HepG2 (cell line): ENCODE results near the gene PKNOX2. TPM values are rescaled to one million over a fixed set of nuclear protein-coding genes. Genes with fewer than 3 reads are reported as not detected.
A peak's percentile ranks its signal among the peaks of the same experiment; 100 is the strongest.

ENCODE experiments used
- ATAC-seq: fragments of 200-7000 bp; cut with Tn5 transposase; 3 replicates; pipeline ENCODE4 v1.9.1; 2020; ENCODE audit warnings: mild to moderate bottlenecking, moderate library complexity
- BruUV-seq: library from RNA; stranded (reverse); fragments of 400-500 nt; replicated peaks from 2 replicates; lab custom pipeline; 2021; lab: Mats Ljungman, UMichigan
- CTCF ChIA-PET: fragments of 300-600 bp; formaldehyde crosslinking; extraction: SDS; loops from one replicate; lab custom pipeline; 2021; ENCODE audit warnings: low total read pairs, inconsistent platforms, low intra/inter-chr PET ratio; lab: Yijun Ruan, JAX
- POLR2A ChIA-PET: fragments of 350-600 bp; sonication (Branson Sonifier 250); formaldehyde crosslinking; loops from one replicate; lab custom pipeline; 2020; ENCODE audit warnings: antibody characterized with exemption, inconsistent platforms; lab: Yijun Ruan, JAX
- DNase-seq: peaks from one replicate; pipeline ENCODE4 v3.0.0-alpha.2; 2015; ENCODE audit warnings: low spot score
- FAIRE-seq: peaks from 3 replicates; lab custom pipeline; 2011; peaks lifted over from hg19 to GRCh38; lab: Jason Lieb, UNC
- H2AFZ ChIP-seq: one replicate; pipeline ENCODE4 v1.6.1; 2011; ENCODE audit warnings: low read length, inconsistent platforms
- H3K27ac ChIP-seq: fragments of 300-600 bp; 3 replicates; pipeline ENCODE4 v1.8.0; 2011; ENCODE audit warnings: mixed run types, mild to moderate bottlenecking, mixed read lengths, low read length, inconsistent platforms; ENCODE audit not compliant: insufficient read depth; ENCODE audit errors: extremely low read length
- H3K27me3 ChIP-seq, 2 experiments: fragments of 200-600 bp in 1 of 2; 2 replicates in 1 of 2; 3 replicates in 1 of 2; pipeline versions ENCODE4 v1.6.0 to v1.8.0; 2011; ENCODE audit warnings: low read length in 2 of 2, mild to moderate bottlenecking in 2 of 2, moderate library complexity in 2 of 2, inconsistent platforms in 1 of 2; ENCODE audit not compliant: insufficient read depth in 2 of 2, control insufficient read depth in 1 of 2
- H3K36me3 ChIP-seq, 2 experiments: fragments of 200-600 bp in 1 of 2; replicated peaks in 1 of 2; 2 replicates in 1 of 2; 3 replicates in 1 of 2; pipeline versions ENCODE4 v1.5.1 to v1.8.0; 2011; ENCODE audit warnings: low read length in 2 of 2, inconsistent platforms in 1 of 2; ENCODE audit not compliant: insufficient read depth in 2 of 2, control insufficient read depth in 1 of 2
- H3K4me1 ChIP-seq: 2 replicates; pipeline ENCODE4 v1.5.1; 2012; ENCODE audit warnings: low read length, inconsistent platforms; ENCODE audit not compliant: insufficient read depth
- H3K4me2 ChIP-seq: 2 replicates; pipeline ENCODE4 v1.6.0; 2011; ENCODE audit warnings: low read depth, low read length, inconsistent platforms
- H3K4me3 ChIP-seq, 3 experiments: fragments of 200-600 bp in 1 of 3; sonication (generic), shearing (Covaris generic) in 1 of 3; replicated peaks in 1 of 3; 2 replicates each; pipeline ENCODE4 v1.5.1; 2011 to 2016; ENCODE audit warnings: low read length in 3 of 3, inconsistent platforms in 2 of 3, low read depth in 2 of 3, mild to moderate bottlenecking in 2 of 3, control low read depth in 1 of 3, mixed read lengths in 1 of 3; ENCODE audit not compliant: insufficient read depth in 1 of 3
- H3K79me2 ChIP-seq: one replicate; pipeline ENCODE4 v1.6.1; 2011; ENCODE audit warnings: low read length, inconsistent platforms; ENCODE audit not compliant: insufficient read depth
- H3K9ac ChIP-seq: 2 replicates; pipeline ENCODE4 v1.6.0; 2011; ENCODE audit warnings: mild to moderate bottlenecking, low read depth, low read length, inconsistent platforms; ENCODE audit not compliant: insufficient read depth
- H3K9me3 ChIP-seq: 2 replicates; pipeline ENCODE4 v1.5.1; 2012; ENCODE audit warnings: mild to moderate bottlenecking, low read length
- H4K20me1 ChIP-seq: 2 replicates; pipeline ENCODE4 v1.6.0; 2011; ENCODE audit warnings: inconsistent platforms, mild to moderate bottlenecking, low read length, moderate library complexity; ENCODE audit not compliant: insufficient read depth
- ATM ChIP-seq: fragments of 450-650 bp; IDR thresholded peaks from 2 replicates; pipeline ENCODE4 v1.7.1; 2017; ENCODE audit warnings: mild to moderate bottlenecking, borderline replicate concordance
- CSRNP1 ChIP-seq: sonication (generic); formaldehyde crosslinking; IDR thresholded peaks from 2 replicates; pipeline ENCODE4 v1.8.1; 2023; ENCODE audit warnings: mild to moderate bottlenecking, missing genetic modification reagents
- FOXO4 ChIP-seq: sonication (generic); formaldehyde crosslinking; conservative IDR thresholded peaks from 2 replicates; pipeline ENCODE4 v1.8.1; 2023; ENCODE audit warnings: missing genetic modification reagents
- MAFG ChIP-seq: sonication (generic); formaldehyde crosslinking; IDR thresholded peaks from 2 replicates; pipeline ENCODE4 v1.5.1; 2020; ENCODE audit warnings: mild to moderate bottlenecking, missing genetic modification reagents
- PITX1 ChIP-seq: sonication (generic); formaldehyde crosslinking; IDR thresholded peaks from 2 replicates; pipeline ENCODE4 v1.5.1; 2020; ENCODE audit warnings: mild to moderate bottlenecking, missing genetic modification reagents
- POLR2A ChIP-seq, 2 experiments: IDR thresholded peaks; 2 replicates each; pipeline ENCODE4 v1.6.1; 2011; ENCODE audit warnings: low read depth in 2 of 2, low read length in 2 of 2, mild to moderate bottlenecking in 1 of 2, moderate library complexity in 1 of 2; ENCODE audit not compliant: insufficient read depth in 1 of 2
- SNRNP70 ChIP-seq: fragments of 200-400 bp; formaldehyde crosslinking; IDR thresholded peaks from 2 replicates; pipeline ENCODE4 v1.6.1; 2017; ENCODE audit warnings: mild to moderate bottlenecking, low read depth, low read length, moderate library complexity
- ZNF205 ChIP-seq: IDR thresholded peaks from 2 replicates; pipeline ENCODE4 v1.6.1; 2018; ENCODE audit warnings: missing biosample characterization, missing genetic modification reagents
- ZNF30 ChIP-seq: sonication (generic); formaldehyde crosslinking; IDR thresholded peaks from 2 replicates; pipeline ENCODE4 v1.5.0; 2020; ENCODE audit warnings: mild to moderate bottlenecking, missing genetic modification reagents
- ZNF652 ChIP-seq: IDR thresholded peaks from 2 replicates; pipeline ENCODE4 v1.6.1; 2016; ENCODE audit warnings: low read depth, borderline replicate concordance
- ZNF749 ChIP-seq: sonication (generic); formaldehyde crosslinking; IDR thresholded peaks from 2 replicates; pipeline ENCODE4 v1.8.0; 2022; ENCODE audit warnings: mild to moderate bottlenecking, missing genetic modification reagents, moderate library complexity, borderline replicate concordance
- ZSCAN20 ChIP-seq: sonication (generic); formaldehyde crosslinking; IDR thresholded peaks from 2 replicates; pipeline ENCODE4 v1.4.0; 2020; ENCODE audit warnings: missing genetic modification reagents, mild to moderate bottlenecking, borderline replicate concordance
- WGBS: methylation state at CpG from one replicate; pipeline ENCODE4 v1.1.6; 2017; ENCODE audit warnings: low lambda C conversion rate; 5-methylcytosine and 5-hydroxymethylcytosine counted together
- in situ Hi-C: cut with HindIII; loops from 2 replicates; pipeline ENCODE4 v1.10.0; 2017; ENCODE audit warnings: low pct_unique_long_range_greater_than_20kb; ENCODE audit not compliant: extremely low pct_ligation_motif_present
- intact Hi-C: fragments of 100-400 bp; cut with micrococcal nuclease; formaldehyde crosslinking; loops from one replicate; pipeline ENCODE4 v1.10.0; 2022; ENCODE audit not compliant: unreplicated experiment
- polyA plus RNA-seq, 8 experiments: library from polyadenylated mRNA; depleted of rRNA in 3 of 8; stranded (reverse) in 7 of 8; unstranded in 1 of 8; fragments of >200 nt; fragmentation: Illumina TruSeq in 4 of 8; extraction: Trizol in 4 of 8; gene quantifications; 2 replicates each; pipeline versions ENCODE4 v1.2.1 to v1.2.3, GENCODE V29; 2011 to 2016; ENCODE audit warnings: low read depth in 4 of 8, missing spikeins in 1 of 8, mixed read lengths in 1 of 8; ENCODE audit not compliant: insufficient read depth in 1 of 8
- total RNA-seq, 5 experiments: library from RNA; depleted of rRNA; stranded (reverse); fragments of >200 nt; fragmentation: Illumina TruSeq; extraction: Trizol; gene quantifications; 2 replicates each; pipeline ENCODE4 v1.2.3, GENCODE V29; 2016; ENCODE audit warnings: low read depth in 1 of 5

The PKNOX2 gene
- total and polyA plus RNA-seq, 2 of the 13 experiments (the other 11 are each of a cell fraction or from before 2014, with no cell fraction given) = not detected

DNA sequence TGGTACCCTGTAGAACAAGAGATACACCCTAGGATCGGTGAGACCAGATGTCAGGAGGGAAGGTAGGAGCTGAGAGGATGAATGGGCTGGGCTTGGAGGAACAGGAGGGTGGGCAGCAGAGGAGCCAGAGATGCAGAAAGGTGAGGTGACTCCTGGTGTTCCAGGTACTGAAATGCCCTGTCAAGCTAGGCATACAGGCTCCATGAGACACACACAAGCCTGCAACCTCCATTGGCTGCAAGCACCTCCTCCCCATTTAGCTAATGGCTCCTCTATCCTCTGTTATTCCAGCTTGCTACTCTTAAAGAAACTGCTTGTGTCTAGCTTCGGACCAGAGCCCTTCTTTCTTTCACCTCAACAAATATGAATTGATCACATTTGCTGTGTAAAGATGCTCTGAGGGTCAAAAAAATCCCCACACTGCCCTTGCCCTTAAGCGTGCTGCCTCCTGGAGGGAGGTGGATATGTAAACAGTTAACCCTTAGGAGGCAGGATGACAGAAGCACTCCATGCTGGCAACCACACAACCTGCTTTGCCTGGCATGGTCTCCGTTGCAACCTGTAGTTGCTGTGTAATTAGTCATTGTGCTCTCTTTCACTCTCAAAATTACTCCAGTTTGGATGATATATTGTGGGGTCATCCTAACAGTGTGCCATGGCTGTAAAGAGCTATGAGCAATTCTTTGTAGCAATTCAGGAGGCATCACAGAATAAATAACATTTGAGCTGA is 156.0 kb downstream of the PKNOX2 start:
- intact Hi-C loops (no loop called here), in situ Hi-C loops (no loop called here)
- ChIA-PET CTCF (no interaction called here), POLR2A (no interaction called here)
- no peak for FAIRE-seq
- DNase-seq = no peak
- WGBS = 16% methylated on average over 4 of the region's 4 CpGs
- H3K9me3 ChIP-seq = no peaks in the 10 kb centered on the region
- no peak for ATAC-seq
- no peak overlapping the region for H3K27ac ChIP-seq
- H3K79me2 ChIP-seq = no peaks in the 10 kb centered on the region
- H2AFZ ChIP-seq = no peak overlapping the region
- H4K20me1 ChIP-seq = no peaks in the 10 kb centered on the region
- no peak overlapping the region for H3K9ac ChIP-seq
- TF ChIP-seq POLR2A (IDR thresholded peaks at IDR 0.05; ENCODE audit: insufficient read depth in 1 of 2, low read depth in 2 of 2, low read length in 2 of 2) (no peak), ZNF652 (CRISPR knock-in tag) (peak; percentile 89), MAFG (CRISPR knock-in tag) (no peak), ATM (no peak)
- no peaks in the 10 kb centered on the region; a peak in 1 of 5 replicates for H3K27me3 ChIP-seq
- no peaks in the 10 kb centered on the region for H3K36me3 ChIP-seq
- no peak overlapping the region for H3K4me2 ChIP-seq
- H3K4me1 ChIP-seq = no peaks in the 10 kb centered on the region
- H3K4me3 ChIP-seq = no peak overlapping the region
- BruUV-seq = no TSS peak

DNA sequence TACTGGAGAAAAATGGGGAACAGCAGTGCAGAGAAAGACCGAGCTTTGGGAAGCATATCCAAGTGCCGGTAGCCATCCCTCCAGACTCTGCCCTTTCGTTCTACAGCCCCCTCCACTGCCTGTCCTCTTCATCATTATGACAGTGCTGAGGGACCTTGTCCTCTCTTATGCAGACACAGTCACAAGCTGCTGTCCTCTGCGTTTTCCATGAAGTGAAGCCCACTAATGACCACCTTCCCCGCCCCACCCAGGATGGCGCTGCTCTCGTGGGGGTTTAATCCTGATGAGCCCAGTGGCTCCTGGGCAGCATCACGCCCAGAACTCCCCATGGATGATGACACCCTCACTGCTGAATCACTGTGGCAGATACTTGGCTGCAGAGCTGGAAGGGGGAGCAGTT is 157.7 kb downstream of the PKNOX2 start:
- no peaks in the 10 kb centered on the region for H4K20me1 ChIP-seq
- CTCF ChIA-PET = no interaction called here
- BruUV-seq = no TSS peak

More for the DNA sequence above, 157.7 kb downstream of the PKNOX2 start:
- ATAC-seq = no peak
- FAIRE-seq = no peak
- no peak overlapping the region for H3K9ac ChIP-seq
- in situ Hi-C loops (no loop called here), intact Hi-C loops (no loop called here)
- WGBS = 69% methylated on average over 3 of the region's 8 CpGs
- H3K4me2 ChIP-seq = no peak overlapping the region
- no peaks in the 10 kb centered on the region for H3K4me1 ChIP-seq
- DNase-seq = no peak
- POLR2A ChIA-PET = no interaction called here
- H3K27ac ChIP-seq = no peak overlapping the region
- TF ChIP-seq ZNF205 (CRISPR knock-in tag) = no peak
- no peak for TF ChIP-seq PITX1
- TF ChIP-seq ZNF30 (CRISPR knock-in tag) = no peak
- no peak for TF ChIP-seq ZSCAN20 (CRISPR knock-in tag)
- TF ChIP-seq CSRNP1 = no peak
- TF ChIP-seq FOXO4 (CRISPR knock-in tag) = no peak
- no peak for TF ChIP-seq SNRNP70
- TF ChIP-seq ZNF749 (CRISPR knock-in tag) = no peak
- H3K9me3 ChIP-seq = no peaks in the 10 kb centered on the region
- H3K36me3 ChIP-seq = no peaks in the 10 kb centered on the region
- H3K4me3 ChIP-seq = no peak overlapping the region
- no peak overlapping the region for H2AFZ ChIP-seq
- no peaks in the 10 kb centered on the region for H3K79me2 ChIP-seq
- peaks cover 0 to 4% of the 10 kb centered on the region in 2 experiments; a peak in 1 of 5 replicates for H3K27me3 ChIP-seq
